ENCODE measurements around the gene SENP1.
"Not testable (repeated sequence)": the region's sequence is repeated elsewhere in the genome, so short reads cannot be mapped to it uniquely, and the experiment has no call there.

SENP1 gene

GRCh38 chr12:48132826-48133225 lies 26.9 kb upstream of the SENP1 start:
- Histone ChIP-seq H3K27me3 (replicated peaks in 2 of 5; ENCODE audit: control insufficient read depth in 4 of 5, insufficient read depth in 5 of 5, low read length in 4 of 5) (no peaks in the 10 kb centered on the region), H3K4me3 (ENCODE audit: control insufficient read depth in 1 of 7, extremely low read depth in 1 of 7, insufficient read depth in 4 of 7, low read depth in 2 of 7, low read length in 6 of 7) (no peak overlapping the region), H3K9me3 (ENCODE audit: control extremely low read depth in 1 of 5, control insufficient read depth in 4 of 5, insufficient read depth in 2 of 5, low read depth in 1 of 5, low read length in 4 of 5) (no peaks in the 10 kb centered on the region), H3K4me1 (ENCODE audit: control extremely low read depth in 1 of 4, control insufficient read depth in 4 of 4, insufficient read depth in 4 of 4, low read length in 3 of 4) (peaks cover 0 to 4% (median 0%) of the 10 kb centered on the region in 4 experiments), H3K36me3 (ENCODE audit: control insufficient read depth in 4 of 4, insufficient read depth in 4 of 4, low read length in 3 of 4) (peaks cover 21 to 70% (median 30%) of the 10 kb centered on the region in 4 experiments), H3K27ac (ENCODE audit: insufficient read depth in 1 of 2, low read depth in 1 of 2, low read length in 2 of 2, poor library complexity in 1 of 2, severe bottlenecking in 2 of 2) (no peak overlapping the region)
- 95% methylated on average over 14 of the region's 14 CpGs for WGBS (ENCODE audit: insufficient coverage)
- DNase-seq, result no peak
- POLR2A ChIA-PET, result no interaction called here
- CTCF ChIA-PET, result interaction anchor here (1.1 to 1.2 kb wide), 2 partner anchors 8 to 13 kb away, joined by 3 read pairs; no protein-coding TSS in a partner anchor

- Histone ChIP-seq H3K36me3 (ENCODE audit: control insufficient read depth in 4 of 4, insufficient read depth in 4 of 4, low read length in 3 of 4) (peaks cover 21 to 69% (median 31%) of the 10 kb centered on the region in 4 experiments), H3K4me3 (ENCODE audit: control insufficient read depth in 1 of 7, extremely low read depth in 1 of 7, insufficient read depth in 4 of 7, low read depth in 2 of 7, low read length in 6 of 7) (no peak overlapping the region), H3K27ac (ENCODE audit: insufficient read depth in 1 of 2, low read depth in 1 of 2, low read length in 2 of 2, poor library complexity in 1 of 2, severe bottlenecking in 2 of 2) (no peak overlapping the region), H3K4me1 (ENCODE audit: control extremely low read depth in 1 of 4, control insufficient read depth in 4 of 4, insufficient read depth in 4 of 4, low read length in 3 of 4) (peaks cover 0 to 4% (median 0%) of the 10 kb centered on the region in 4 experiments), H3K9me3 (ENCODE audit: control extremely low read depth in 1 of 5, control insufficient read depth in 4 of 5, insufficient read depth in 2 of 5, low read depth in 1 of 5, low read length in 4 of 5) (no peaks in the 10 kb centered on the region), H3K27me3 (replicated peaks in 2 of 5; ENCODE audit: control insufficient read depth in 4 of 5, insufficient read depth in 5 of 5, low read length in 4 of 5) (no peaks in the 10 kb centered on the region)
- POLR2A ChIA-PET, result no interaction called here
- WGBS (ENCODE audit: insufficient coverage), result 100% methylated on average over 1 of the region's 2 CpGs
- no peak for DNase-seq
- CTCF ChIA-PET, result no interaction called here
Measured at GRCh38 chr12:48131517-48131916, 25.6 kb upstream of the SENP1 start.

GRCh38 chr12:48129376-48129775 lies 23.5 kb upstream of the SENP1 start:
- Histone ChIP-seq H3K27me3 (replicated peaks in 2 of 5; ENCODE audit: control insufficient read depth in 4 of 5, insufficient read depth in 5 of 5, low read length in 4 of 5) (no peaks in the 10 kb centered on the region), H3K27ac (ENCODE audit: insufficient read depth in 1 of 2, low read depth in 1 of 2, low read length in 2 of 2, poor library complexity in 1 of 2, severe bottlenecking in 2 of 2) (no peak overlapping the region), H3K9me3 (ENCODE audit: control extremely low read depth in 1 of 5, control insufficient read depth in 4 of 5, insufficient read depth in 2 of 5, low read depth in 1 of 5, low read length in 4 of 5) (no peaks in the 10 kb centered on the region), H3K4me3 (ENCODE audit: control insufficient read depth in 1 of 7, extremely low read depth in 1 of 7, insufficient read depth in 4 of 7, low read depth in 2 of 7, low read length in 6 of 7) (no peak overlapping the region), H3K36me3 (ENCODE audit: control insufficient read depth in 4 of 4, insufficient read depth in 4 of 4, low read length in 3 of 4) (peaks cover 16 to 64% (median 25%) of the 10 kb centered on the region in 4 experiments), H3K4me1 (ENCODE audit: control extremely low read depth in 1 of 4, control insufficient read depth in 4 of 4, insufficient read depth in 4 of 4, low read length in 3 of 4) (peaks cover 0 to 4% (median 0%) of the 10 kb centered on the region in 4 experiments)
- ChIA-PET CTCF (interaction anchor here (1.0 to 1.9 kb wide), 3 partner anchors 12 to 71 kb away, joined by 3 to 6 read pairs (median 3); no protein-coding TSS in a partner anchor), POLR2A (no interaction called here)
- no CpG with 5 or more reads among the region's 1 CpG for WGBS (ENCODE audit: insufficient coverage)
- no peak for DNase-seq

- POLR2A ChIA-PET, result no interaction called here
- CTCF ChIA-PET, result interaction anchor here (1.0 to 1.9 kb wide), 5 partner anchors 9 to 72 kb away, joined by 3 to 6 read pairs (median 3); no protein-coding TSS in a partner anchor
- Histone ChIP-seq H3K9me3 (ENCODE audit: control extremely low read depth in 1 of 5, control insufficient read depth in 4 of 5, insufficient read depth in 2 of 5, low read depth in 1 of 5, low read length in 4 of 5) (no peaks in the 10 kb centered on the region), H3K36me3 (ENCODE audit: control insufficient read depth in 4 of 4, insufficient read depth in 4 of 4, low read length in 3 of 4) (peaks cover 12 to 58% (median 22%) of the 10 kb centered on the region in 4 experiments), H3K4me3 (ENCODE audit: control insufficient read depth in 1 of 7, extremely low read depth in 1 of 7, insufficient read depth in 4 of 7, low read depth in 2 of 7, low read length in 6 of 7) (no peak overlapping the region), H3K4me1 (ENCODE audit: control extremely low read depth in 1 of 4, control insufficient read depth in 4 of 4, insufficient read depth in 4 of 4, low read length in 3 of 4) (peaks cover 0 to 4% (median 0%) of the 10 kb centered on the region in 4 experiments), H3K27ac (ENCODE audit: insufficient read depth in 1 of 2, low read depth in 1 of 2, low read length in 2 of 2, poor library complexity in 1 of 2, severe bottlenecking in 2 of 2) (no peak overlapping the region), H3K27me3 (replicated peaks in 2 of 5; ENCODE audit: control insufficient read depth in 4 of 5, insufficient read depth in 5 of 5, low read length in 4 of 5) (no peaks in the 10 kb centered on the region)
- no CpG with 5 or more reads among the region's 1 CpG for WGBS (ENCODE audit: insufficient coverage)
- DNase-seq, result no peak
Measured at GRCh38 chr12:48128800-48129199, 22.9 kb upstream of the SENP1 start.

- ChIA-PET POLR2A (interaction anchor here (0.6 to 0.7 kb wide), 2 partner anchors 16 to 158 kb away, joined by 3 read pairs; no protein-coding TSS in a partner anchor), CTCF (no interaction called here)
- H3K4me3 ChIP-seq (ENCODE audit: control insufficient read depth in 1 of 7, extremely low read depth in 1 of 7, insufficient read depth in 4 of 7, low read depth in 2 of 7, low read length in 6 of 7), result no peak overlapping the region
- WGBS (ENCODE audit: insufficient coverage), result 100% methylated on average over 2 of the region's 2 CpGs
- H3K9me3 ChIP-seq (ENCODE audit: control extremely low read depth in 1 of 5, control insufficient read depth in 4 of 5, insufficient read depth in 2 of 5, low read depth in 1 of 5, low read length in 4 of 5), result no peaks in the 10 kb centered on the region
- peaks cover 0 to 4% (median 0%) of the 10 kb centered on the region in 4 experiments for H3K4me1 ChIP-seq (ENCODE audit: control extremely low read depth in 1 of 4, control insufficient read depth in 4 of 4, insufficient read depth in 4 of 4, low read length in 3 of 4)
- DNase-seq, result no peak
- H3K27ac ChIP-seq (ENCODE audit: insufficient read depth in 1 of 2, low read depth in 1 of 2, low read length in 2 of 2, poor library complexity in 1 of 2, severe bottlenecking in 2 of 2), result no peak overlapping the region
- peaks cover 0 to 49% (median 21%) of the 10 kb centered on the region in 4 experiments for H3K36me3 ChIP-seq (ENCODE audit: control insufficient read depth in 4 of 4, insufficient read depth in 4 of 4, low read length in 3 of 4)
- H3K27me3 ChIP-seq (replicated peaks in 2 of 5; ENCODE audit: control insufficient read depth in 4 of 5, insufficient read depth in 5 of 5, low read length in 4 of 5), result no peaks in the 10 kb centered on the region
Measured at GRCh38 chr12:48126953-48127630, 21.2 kb upstream of the SENP1 start.

- POLR2A ChIA-PET, result no interaction called here
- Histone ChIP-seq H3K4me1 (ENCODE audit: control extremely low read depth in 1 of 4, control insufficient read depth in 4 of 4, insufficient read depth in 4 of 4, low read length in 3 of 4) (peaks cover 0 to 4% (median 0%) of the 10 kb centered on the region in 4 experiments), H3K9me3 (ENCODE audit: control extremely low read depth in 1 of 5, control insufficient read depth in 4 of 5, insufficient read depth in 2 of 5, low read depth in 1 of 5, low read length in 4 of 5) (no peaks in the 10 kb centered on the region), H3K27me3 (replicated peaks in 2 of 5; ENCODE audit: control insufficient read depth in 4 of 5, insufficient read depth in 5 of 5, low read length in 4 of 5) (no peaks in the 10 kb centered on the region), H3K4me3 (ENCODE audit: control insufficient read depth in 1 of 7, extremely low read depth in 1 of 7, insufficient read depth in 4 of 7, low read depth in 2 of 7, low read length in 6 of 7) (no peak overlapping the region), H3K36me3 (ENCODE audit: control insufficient read depth in 4 of 4, insufficient read depth in 4 of 4, low read length in 3 of 4) (peaks cover 0 to 38% (median 19%) of the 10 kb centered on the region in 4 experiments), H3K27ac (ENCODE audit: insufficient read depth in 1 of 2, low read depth in 1 of 2, low read length in 2 of 2, poor library complexity in 1 of 2, severe bottlenecking in 2 of 2) (no peak overlapping the region)
- no peak for DNase-seq
- 100% methylated on average over 3 of the region's 4 CpGs for WGBS (ENCODE audit: insufficient coverage)
- CTCF ChIA-PET, result no interaction called here
Measured at GRCh38 chr12:48125985-48126384, 20.1 kb upstream of the SENP1 start.

GRCh38 chr12:48125542-48125941 lies 19.7 kb upstream of the SENP1 start:
- H3K27me3 ChIP-seq (replicated peaks in 2 of 5; ENCODE audit: control insufficient read depth in 4 of 5, insufficient read depth in 5 of 5, low read length in 4 of 5); POLR2A ChIA-PET; DNase-seq; H3K4me1 ChIP-seq (ENCODE audit: control extremely low read depth in 1 of 4, control insufficient read depth in 4 of 4, insufficient read depth in 4 of 4, low read length in 3 of 4); H3K27ac ChIP-seq (ENCODE audit: insufficient read depth in 1 of 2, low read depth in 1 of 2, low read length in 2 of 2, poor library complexity in 1 of 2, severe bottlenecking in 2 of 2); H3K9me3 ChIP-seq (ENCODE audit: control extremely low read depth in 1 of 5, control insufficient read depth in 4 of 5, insufficient read depth in 2 of 5, low read depth in 1 of 5, low read length in 4 of 5); CTCF ChIA-PET; H3K4me3 ChIP-seq (ENCODE audit: control insufficient read depth in 1 of 7, extremely low read depth in 1 of 7, insufficient read depth in 4 of 7, low read depth in 2 of 7, low read length in 6 of 7): not testable (repeated sequence)
- H3K36me3 ChIP-seq (ENCODE audit: control insufficient read depth in 4 of 4, insufficient read depth in 4 of 4, low read length in 3 of 4), result peaks cover 0 to 34% (median 17%) of the 10 kb centered on the region in 4 experiments
- no CpG with 5 or more reads among the region's 5 CpGs for WGBS (ENCODE audit: insufficient coverage)
